K562 (cell line): ENCODE measurements around the gene NMB. TPM values are rescaled to one million over a fixed set of nuclear protein-coding genes. Genes with fewer than 3 reads are reported as not detected.

Experiments
- ATAC-seq: fragments of 200-7000 bp; cut with Tn5 transposase; 3 replicates; pipeline ENCODE4 v1.9.1; 2020; ENCODE audit warnings: moderate library complexity
- BruUV-seq: library from RNA; stranded (reverse); fragments of 400-500 nt; replicated peaks from 2 replicates; lab custom pipeline; 2021; lab: Mats Ljungman, UMichigan
- CTCF ChIA-PET: fragments of 300-600 bp; formaldehyde crosslinking; extraction: SDS; loops from one replicate; lab custom pipeline; 2021; ENCODE audit warnings: low intra/inter-chr PET ratio; lab: Yijun Ruan, JAX
- POLR2A ChIA-PET: fragments of 300-600, 350-650 bp; sonication (Branson Sonifier 250); formaldehyde crosslinking; extraction: SDS; loops from one replicate; lab custom pipeline; 2021; ENCODE audit warnings: antibody characterized with exemption, inconsistent platforms; lab: Yijun Ruan, JAX
- DNase-seq, 4 experiments: peaks; one replicate each; pipeline versions ENCODE4 v3.0.0 to v3.0.0-alpha.2; 2011 to 2018; ENCODE audit warnings: low spot score in 3 of 4, mixed read lengths in 3 of 4; ENCODE audit errors: extremely low read depth in 1 of 4
- FAIRE-seq: peaks from 2 replicates; lab custom pipeline; 2011; peaks lifted over from hg19 to GRCh38; lab: Jason Lieb, UNC
- H2AFZ ChIP-seq: 2 replicates; pipeline ENCODE4 v1.6.0; 2011; ENCODE audit warnings: low read depth, low read length, control low read depth, inconsistent platforms
- H3K27ac ChIP-seq: fragments of 200-600 bp; 3 replicates; pipeline ENCODE4 v1.8.0; 2011; ENCODE audit warnings: low read depth, mild to moderate bottlenecking, control low read depth, inconsistent platforms, low read length, moderate library complexity, mixed read lengths; ENCODE audit errors: extremely low read depth
- H3K27me3 ChIP-seq, 2 experiments: fragments of 300-600 bp in 1 of 2; 2 replicates in 1 of 2; 3 replicates in 1 of 2; pipeline versions ENCODE4 v1.6.0 to v1.8.0; 2011; ENCODE audit warnings: inconsistent platforms in 2 of 2, low read length in 2 of 2, mild to moderate bottlenecking in 1 of 2, mixed read lengths in 1 of 2, moderate library complexity in 1 of 2; ENCODE audit not compliant: control insufficient read depth in 2 of 2, insufficient read depth in 2 of 2
- H3K36me3 ChIP-seq: fragments of 300-600 bp; 3 replicates; pipeline ENCODE4 v1.8.0; 2011; ENCODE audit warnings: mild to moderate bottlenecking, low read length, inconsistent platforms; ENCODE audit not compliant: control insufficient read depth, insufficient read depth
- H3K4me1 ChIP-seq, 2 experiments: fragments of 200-600 bp in 1 of 2; replicated peaks in 1 of 2; 2 replicates in 1 of 2; 3 replicates in 1 of 2; pipeline versions ENCODE4 v1.5.1 to v1.8.0; 2011; ENCODE audit warnings: inconsistent platforms in 2 of 2, low read length in 2 of 2, mild to moderate bottlenecking in 1 of 2, mixed read lengths in 1 of 2, moderate library complexity in 1 of 2; ENCODE audit not compliant: control insufficient read depth in 2 of 2, insufficient read depth in 2 of 2
- H3K4me2 ChIP-seq: 2 replicates; pipeline ENCODE4 v1.6.1; 2011; ENCODE audit warnings: low read length, control low read depth, inconsistent platforms, mixed read lengths; ENCODE audit not compliant: insufficient read depth
- H3K4me3 ChIP-seq: fragments of 200-600 bp; sonication (generic), shearing (Covaris generic); 2 replicates; pipeline ENCODE4 v1.5.1; 2016; ENCODE audit warnings: control low read depth, inconsistent platforms
- H3K79me2 ChIP-seq: fragments of 200-600 bp; 3 replicates; pipeline ENCODE4 v1.8.0; 2011; ENCODE audit warnings: low read length, inconsistent platforms; ENCODE audit not compliant: control insufficient read depth, insufficient read depth
- H3K9ac ChIP-seq, 2 experiments: 2 replicates each; pipeline versions ENCODE4 v1.6.0 to v1.6.1; 2011; ENCODE audit warnings: low read depth in 2 of 2, low read length in 2 of 2, control low read depth in 1 of 2, inconsistent platforms in 1 of 2, mild to moderate bottlenecking in 1 of 2, mixed read lengths in 1 of 2; ENCODE audit not compliant: insufficient read depth in 1 of 2
- H3K9me1 ChIP-seq: one replicate; pipeline ENCODE4 v1.6.0; 2011; ENCODE audit warnings: inconsistent platforms, mild to moderate bottlenecking, low read length, moderate library complexity; ENCODE audit not compliant: control insufficient read depth, insufficient read depth
- H3K9me3 ChIP-seq: replicated peaks from 2 replicates; pipeline ENCODE4 v1.5.1; 2011; ENCODE audit warnings: low read depth, low read length, inconsistent platforms; ENCODE audit not compliant: control insufficient read depth, insufficient read depth
- H4K20me1 ChIP-seq: replicated peaks from 2 replicates; pipeline ENCODE4 v1.6.1; 2011; ENCODE audit warnings: low read length, inconsistent platforms, mixed read lengths; ENCODE audit not compliant: control insufficient read depth, insufficient read depth
- CBX2 ChIP-seq: fragments of 200-600 bp; sonication (generic); IDR thresholded peaks from one replicate; pipeline ENCODE4 v1.6.1; 2012; ENCODE audit warnings: mild to moderate bottlenecking, low read length, inconsistent platforms; ENCODE audit not compliant: insufficient read depth, poor library complexity, severe bottlenecking
- CHCHD3 ChIP-seq: fragments of 250-450 bp; sonication (Bioruptor Pico); IDR thresholded peaks from 2 replicates; pipeline ENCODE4 v2.1.2; 2022; ENCODE audit warnings: mild to moderate bottlenecking
- CTBP1 ChIP-seq: fragments of 450-650 bp; IDR thresholded peaks from 2 replicates; pipeline ENCODE4 v1.6.1; 2016; ENCODE audit warnings: borderline replicate concordance
- GTF2E2 ChIP-seq: fragments of 200-800 bp; sonication (Bioruptor generic); IDR thresholded peaks from 2 replicates; pipeline ENCODE4 v1.6.1; 2016; ENCODE audit warnings: missing genetic modification characterization, missing compliant biosample characterization
- HES1 ChIP-seq: fragments of 450-650 bp; IDR thresholded peaks from 2 replicates; pipeline ENCODE4 v1.6.1; 2016; ENCODE audit warnings: low read depth, mild to moderate bottlenecking, moderate library complexity
- MXI1 ChIP-seq: IDR thresholded peaks from 2 replicates; pipeline ENCODE4 v1.6.1; 2011; ENCODE audit warnings: low read depth, mild to moderate bottlenecking, improper control_type of control experiment, low read length
- NEUROD1 ChIP-seq: fragments of 150-350 bp; IDR thresholded peaks from 2 replicates; pipeline ENCODE4 v1.6.1; 2014; ENCODE audit warnings: borderline replicate concordance, low read length, low read depth; ENCODE audit not compliant: partially characterized antibody
- ZFX ChIP-seq: sonication (generic); formaldehyde crosslinking; IDR thresholded peaks from 2 replicates; pipeline ENCODE4 v1.8.0; 2022; ENCODE audit warnings: mild to moderate bottlenecking, missing genetic modification reagents, moderate library complexity
- ZKSCAN1 ChIP-seq: fragments of 150-350 bp; IDR thresholded peaks from 2 replicates; pipeline ENCODE4 v1.6.1; 2016; ENCODE audit warnings: low read depth, low read length
- WGBS: fragments of 100-300 bp; shearing (Covaris generic); methylation state at CpG from one replicate; pipeline ENCODE4 v1.1.6; 2016; ENCODE audit warnings: low coverage, mixed read lengths; ENCODE audit not compliant: insufficient coverage; ENCODE audit errors: missing lambda C conversion rate; 5-methylcytosine and 5-hydroxymethylcytosine counted together
- in situ Hi-C: fragments of 300-500 bp; cut with MboI; formaldehyde crosslinking; loops from 4 replicates; pipeline ENCODE4 v1.15.0; 2018; ENCODE audit warnings: inconsistent platforms, mixed read lengths
- intact Hi-C: fragments of 100-400 bp; cut with micrococcal nuclease; formaldehyde crosslinking; loops from 2 replicates; pipeline ENCODE4 v1.14.2; 2022
- polyA plus RNA-seq, 8 experiments: library from polyadenylated mRNA; depleted of rRNA in 4 of 8; stranded (reverse) in 5 of 8; unstranded in 3 of 8; fragments of >200 nt; fragmentation: Nextera tagmentation in 2 of 8; fragmentation: Illumina TruSeq in 1 of 8; extraction: Ambion mirVana in 2 of 8; extraction: Trizol in 1 of 8; gene quantifications; 2 replicates each; pipeline versions ENCODE4 v1.2.1 to v1.2.3, GENCODE V29; 2011 to 2014; ENCODE audit warnings: inconsistent platforms in 1 of 8, missing spikeins in 1 of 8
- total RNA-seq, 7 experiments: library from RNA; depleted of rRNA in 6 of 7; stranded (reverse); fragments of >200 nt in 6 of 7; fragmentation: Illumina TruSeq in 2 of 7; extraction: Trizol in 2 of 7; gene quantifications; 2 replicates each; pipeline versions ENCODE4 v1.2.1 to v1.2.3, GENCODE V29; 2011 to 2021; ENCODE audit warnings: low replicate concordance in 1 of 7
- TF ChIP-seq, protein P1 (sequence below): fragments of 450-650 bp; IDR thresholded peaks from 2 replicates; pipeline ENCODE4 v1.7.0; 2016; ENCODE audit warnings: borderline replicate concordance

NMB gene
- total and polyA plus RNA-seq, 9 of the 15 experiments (the other 6 are each of a cell fraction or from before 2014, with no cell fraction given), result 0.06 to 0.16 (median 0.09) TPM; not detected in 5

GRCh38 chr15:84658788-84659411 is 901 bp upstream of the NMB start:
- Histone ChIP-seq H3K79me2 (peaks cover 2% of the 10 kb centered on the region), H3K9me3 (no peaks in the 10 kb centered on the region), H3K27ac (no peak overlapping the region), H3K9me1 (no peaks in the 10 kb centered on the region), H3K4me3 (no peak overlapping the region), H2AFZ (no peak overlapping the region), H3K27me3 (no peaks in the 10 kb centered on the region), H3K4me1 (peaks cover 2 to 12% of the 10 kb centered on the region in 2 experiments; a peak in 3 of 5 replicates), H3K36me3 (peaks cover 4% of the 10 kb centered on the region; the same call in 2 of the 3 replicates), H4K20me1 (no peaks in the 10 kb centered on the region), H3K9ac (0 out of 4 replicates have a peak overlapping the region, but pooled peaks of 1 of the 2 experiments have one; percentile 6), H3K4me2 (no peak overlapping the region)
- in situ Hi-C loops, result no loop called here
- intact Hi-C loops, result no loop called here
- POLR2A ChIA-PET, result interaction anchor here (0.5 kb wide), 1 partner anchor 224 kb away, joined by 3 read pairs; no protein-coding TSS in a partner anchor
- WGBS, result 73% methylated on average over 7 of the region's 7 CpGs
- FAIRE-seq, result no peak
- CTCF ChIA-PET, result no interaction called here
- no peak for TF ChIP-seq CTBP1
- TF ChIP-seq ZKSCAN1, result peak; percentile 84
- no peak for TF ChIP-seq CHCHD3 (CRISPR knock-in tag)
- BruUV-seq, result no TSS peak
- no peak for DNase-seq
- ATAC-seq, result no peak

DNA sequence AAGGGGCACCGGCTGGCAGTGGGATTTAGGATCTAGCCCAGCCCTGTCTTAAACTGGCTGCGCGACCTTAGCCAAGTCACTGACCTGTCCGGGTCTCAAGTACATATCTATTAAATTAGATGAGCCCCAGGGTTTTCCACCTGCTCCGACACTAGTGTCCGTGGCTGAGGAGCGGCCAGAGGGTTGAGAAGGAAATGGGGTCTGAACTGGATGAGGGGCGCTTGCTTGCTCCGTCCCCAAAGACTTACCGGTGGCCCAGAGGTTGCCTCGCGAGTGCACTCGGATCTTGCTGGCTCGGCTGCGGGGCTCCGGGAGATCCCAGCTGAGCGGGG is 285 bp downstream of the NMB start:
- Histone ChIP-seq H3K36me3 (peaks cover 5% of the 10 kb centered on the region; the same call in 2 of the 3 replicates), H3K4me3 (no peak overlapping the region), H2AFZ (no peak overlapping the region), H3K27ac (no peak overlapping the region), H3K79me2 (peaks cover 14% of the 10 kb centered on the region), H3K4me1 (peaks cover 6 to 24% of the 10 kb centered on the region in 2 experiments; a peak in 3 of 5 replicates), H3K9me1 (no peaks in the 10 kb centered on the region), H3K9me3 (no peaks in the 10 kb centered on the region), H3K4me2 (no peak overlapping the region), H4K20me1 (no peaks in the 10 kb centered on the region), H3K9ac (no peak overlapping the region), H3K27me3 (no peaks in the 10 kb centered on the region)
- ChIA-PET CTCF (no interaction called here), POLR2A (interaction anchor here (1.3 kb wide), 1 partner anchor 9 kb away, joined by 3 read pairs; no protein-coding TSS in a partner anchor)
- DNase-seq, result no peak
- no peak for ATAC-seq
- intact Hi-C loops (no loop called here), in situ Hi-C loops (no loop called here)
- 93% methylated on average over 16 of the region's 17 CpGs for WGBS
- no peak for FAIRE-seq
- no TSS peak for BruUV-seq
- TF ChIP-seq MXI1 (no peak), HES1 (no peak), GTF2E2 (no peak), ZFX (CRISPR knock-in tag) (no peak), NEUROD1 (no peak), CBX2 (no peak)
- TF ChIP-seq, protein P1, sequence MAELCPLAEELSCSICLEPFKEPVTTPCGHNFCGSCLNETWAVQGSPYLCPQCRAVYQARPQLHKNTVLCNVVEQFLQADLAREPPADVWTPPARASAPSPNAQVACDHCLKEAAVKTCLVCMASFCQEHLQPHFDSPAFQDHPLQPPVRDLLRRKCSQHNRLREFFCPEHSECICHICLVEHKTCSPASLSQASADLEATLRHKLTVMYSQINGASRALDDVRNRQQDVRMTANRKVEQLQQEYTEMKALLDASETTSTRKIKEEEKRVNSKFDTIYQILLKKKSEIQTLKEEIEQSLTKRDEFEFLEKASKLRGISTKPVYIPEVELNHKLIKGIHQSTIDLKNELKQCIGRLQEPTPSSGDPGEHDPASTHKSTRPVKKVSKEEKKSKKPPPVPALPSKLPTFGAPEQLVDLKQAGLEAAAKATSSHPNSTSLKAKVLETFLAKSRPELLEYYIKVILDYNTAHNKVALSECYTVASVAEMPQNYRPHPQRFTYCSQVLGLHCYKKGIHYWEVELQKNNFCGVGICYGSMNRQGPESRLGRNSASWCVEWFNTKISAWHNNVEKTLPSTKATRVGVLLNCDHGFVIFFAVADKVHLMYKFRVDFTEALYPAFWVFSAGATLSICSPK, result no peak
